ENCODE measurements around the gene MCEE. TPM values are rescaled to one million over a fixed set of nuclear protein-coding genes. Genes with fewer than 3 reads are reported as not detected.

MCEE gene
- total RNA-seq, 1 donor from 2014 or later = 12.2 TPM

DNA sequence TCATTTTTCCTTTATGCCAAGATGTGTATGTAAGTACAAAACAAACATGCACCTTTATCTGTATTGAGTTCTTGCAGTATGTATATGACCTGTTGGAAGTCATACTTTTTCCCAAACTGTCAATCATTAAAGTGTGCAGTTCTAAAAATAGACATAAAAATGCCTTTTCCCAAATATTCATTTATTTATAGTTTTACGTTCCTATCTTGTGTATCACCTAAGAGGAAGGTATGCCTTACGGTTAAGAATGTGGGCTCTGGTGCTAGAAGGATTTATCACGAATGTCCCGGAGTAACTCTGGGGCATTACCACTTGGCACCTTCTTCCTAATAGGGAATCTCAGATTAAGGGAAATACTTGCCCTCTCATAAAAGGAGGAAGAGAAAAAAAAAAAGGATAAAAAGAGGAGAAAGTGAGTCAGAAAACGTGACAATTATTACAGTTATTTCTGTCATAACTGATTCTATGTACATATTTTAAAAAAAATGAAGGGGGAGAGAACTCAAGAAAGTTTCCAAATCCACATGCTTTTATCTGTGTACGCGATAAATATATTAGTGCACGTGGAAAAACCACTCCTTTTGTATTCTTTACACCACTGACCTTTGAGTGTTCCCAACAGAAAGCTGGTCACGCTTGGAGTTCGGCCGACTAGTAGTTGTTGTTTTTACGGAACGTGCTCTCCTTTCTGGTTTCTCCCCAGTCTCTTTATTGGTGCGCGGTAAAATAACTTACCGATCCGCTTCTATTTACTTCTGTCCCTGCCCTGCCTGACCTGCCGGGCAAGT, 721 bp downstream of the MCEE start:
- ChIA-PET POLR2A (interaction anchor here (0.9 to 4.9 kb wide), 6 partner anchors 54 to 203 kb away, joined by 3 to 170 read pairs (median 10); partner anchors contain the start of genes NAGK, PAIP2B and ZNF638), CTCF (interaction anchor here (1.1 to 3.9 kb wide), 4 partner anchors 28 to 162 kb away, joined by 3 to 26 read pairs (median 6); partner anchors contain the start of gene NAGK)
- H3K9me3 Mint-ChIP-seq = no peaks in the 10 kb centered on the region
- DNase-seq = no peak
- TF ChIP-seq, protein P1, sequence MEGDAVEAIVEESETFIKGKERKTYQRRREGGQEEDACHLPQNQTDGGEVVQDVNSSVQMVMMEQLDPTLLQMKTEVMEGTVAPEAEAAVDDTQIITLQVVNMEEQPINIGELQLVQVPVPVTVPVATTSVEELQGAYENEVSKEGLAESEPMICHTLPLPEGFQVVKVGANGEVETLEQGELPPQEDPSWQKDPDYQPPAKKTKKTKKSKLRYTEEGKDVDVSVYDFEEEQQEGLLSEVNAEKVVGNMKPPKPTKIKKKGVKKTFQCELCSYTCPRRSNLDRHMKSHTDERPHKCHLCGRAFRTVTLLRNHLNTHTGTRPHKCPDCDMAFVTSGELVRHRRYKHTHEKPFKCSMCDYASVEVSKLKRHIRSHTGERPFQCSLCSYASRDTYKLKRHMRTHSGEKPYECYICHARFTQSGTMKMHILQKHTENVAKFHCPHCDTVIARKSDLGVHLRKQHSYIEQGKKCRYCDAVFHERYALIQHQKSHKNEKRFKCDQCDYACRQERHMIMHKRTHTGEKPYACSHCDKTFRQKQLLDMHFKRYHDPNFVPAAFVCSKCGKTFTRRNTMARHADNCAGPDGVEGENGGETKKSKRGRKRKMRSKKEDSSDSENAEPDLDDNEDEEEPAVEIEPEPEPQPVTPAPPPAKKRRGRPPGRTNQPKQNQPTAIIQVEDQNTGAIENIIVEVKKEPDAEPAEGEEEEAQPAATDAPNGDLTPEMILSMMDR (IDR thresholded peaks at IDR 0.05) = no peak
- H3K36me3 Mint-ChIP-seq (ENCODE audit: low read depth) = peaks cover 11% of the 10 kb centered on the region
- ATAC-seq (ENCODE audit: low read depth) = no peak
- intact Hi-C loops (cut with micrococcal nuclease) = no loop called here
- no peaks in the 10 kb centered on the region for H3K27me3 Mint-ChIP-seq
- no peak overlapping the region for H3K27ac Mint-ChIP-seq
- H3K4me3 Mint-ChIP-seq = no peak overlapping the region
- peaks cover 17% of the 10 kb centered on the region for H3K4me1 Mint-ChIP-seq

DNA sequence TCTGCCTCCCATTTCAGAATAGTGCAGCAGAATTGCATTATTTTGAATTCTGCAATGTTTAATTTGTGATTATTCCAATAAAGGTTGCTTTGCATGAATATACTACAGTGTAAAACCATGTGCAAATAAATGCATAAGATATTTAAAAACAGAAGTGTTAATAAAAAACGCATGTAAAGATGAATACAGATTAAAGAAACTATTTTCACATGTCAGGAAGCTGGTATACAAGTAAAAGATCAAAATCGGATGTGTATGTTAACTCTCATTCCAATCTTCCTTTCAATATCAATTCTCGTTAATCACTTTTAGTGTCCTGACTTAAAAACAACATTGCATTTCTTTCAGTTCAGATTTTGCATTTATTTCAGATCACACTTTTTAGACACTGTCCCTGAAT, 3.1 kb downstream of the MCEE start:
- ATAC-seq (ENCODE audit: low read depth) = no peak
- POLR2A ChIA-PET = interaction anchor here (1.4 kb wide), 1 partner anchor 58 kb away, joined by 5 read pairs; the partner anchor contains the start of gene NAGK
- Mint-ChIP-seq H3K4me3 (no peak overlapping the region), H3K36me3 (ENCODE audit: low read depth) (peaks cover 14% of the 10 kb centered on the region), H3K9me3 (no peaks in the 10 kb centered on the region), H3K27me3 (no peaks in the 10 kb centered on the region), H3K27ac (no peak overlapping the region), H3K4me1 (peaks cover 17% of the 10 kb centered on the region)
- CTCF ChIA-PET = no interaction called here
- intact Hi-C loops (cut with micrococcal nuclease) = no loop called here
- DNase-seq = no peak
- TF ChIP-seq, protein P1 (IDR thresholded peaks at IDR 0.05) = no peak

DNA sequence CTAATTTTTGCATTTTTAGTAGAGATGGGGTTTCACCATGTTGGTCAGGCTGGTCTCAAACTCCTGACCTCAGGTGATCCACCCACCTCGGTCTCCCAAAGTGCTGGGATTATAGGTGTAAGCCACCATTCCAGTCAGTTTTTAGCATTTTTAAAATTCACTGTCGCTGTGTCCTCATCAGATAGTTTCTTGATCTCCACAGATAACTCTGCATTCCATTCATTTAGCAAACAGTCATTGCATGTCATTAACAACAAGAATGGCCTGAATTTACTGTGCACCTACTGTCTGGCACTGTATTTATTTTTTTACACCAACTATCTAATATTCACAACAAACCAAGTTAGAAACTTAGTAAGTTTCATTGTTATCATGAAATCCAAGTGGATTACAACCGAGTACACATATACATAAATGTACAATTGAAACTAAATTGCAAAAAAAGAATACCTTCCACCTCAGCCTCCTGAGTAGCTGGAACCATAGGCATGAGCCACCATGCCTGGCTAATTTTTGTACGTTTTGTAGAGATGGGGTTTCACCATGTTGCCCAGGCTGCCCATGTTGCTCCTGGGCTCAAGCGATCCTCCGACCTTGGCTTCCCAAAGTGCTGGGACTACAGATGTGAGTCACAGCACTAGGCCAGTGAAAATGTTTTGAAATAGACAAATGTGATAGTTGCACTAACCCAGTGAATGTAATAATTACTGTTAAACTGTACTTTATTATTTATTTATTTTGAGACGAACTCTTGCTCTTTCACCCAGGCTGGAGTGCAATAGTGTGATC, 4.3 kb downstream of the MCEE start:
- H3K9me3 Mint-ChIP-seq = no peaks in the 10 kb centered on the region
- ATAC-seq (ENCODE audit: low read depth) (no peak), DNase-seq (no peak)
- intact Hi-C loops (cut with micrococcal nuclease) = no loop called here
- TF ChIP-seq, protein P1 (IDR thresholded peaks at IDR 0.05) = no peak
- H3K27ac Mint-ChIP-seq = no peak overlapping the region
- ChIA-PET POLR2A (no interaction called here), CTCF (no interaction called here)
- H3K4me1 Mint-ChIP-seq = peaks cover 17% of the 10 kb centered on the region
- no peak overlapping the region for H3K4me3 Mint-ChIP-seq
- H3K36me3 Mint-ChIP-seq (ENCODE audit: low read depth) = peaks cover 14% of the 10 kb centered on the region
- no peaks in the 10 kb centered on the region for H3K27me3 Mint-ChIP-seq

DNA sequence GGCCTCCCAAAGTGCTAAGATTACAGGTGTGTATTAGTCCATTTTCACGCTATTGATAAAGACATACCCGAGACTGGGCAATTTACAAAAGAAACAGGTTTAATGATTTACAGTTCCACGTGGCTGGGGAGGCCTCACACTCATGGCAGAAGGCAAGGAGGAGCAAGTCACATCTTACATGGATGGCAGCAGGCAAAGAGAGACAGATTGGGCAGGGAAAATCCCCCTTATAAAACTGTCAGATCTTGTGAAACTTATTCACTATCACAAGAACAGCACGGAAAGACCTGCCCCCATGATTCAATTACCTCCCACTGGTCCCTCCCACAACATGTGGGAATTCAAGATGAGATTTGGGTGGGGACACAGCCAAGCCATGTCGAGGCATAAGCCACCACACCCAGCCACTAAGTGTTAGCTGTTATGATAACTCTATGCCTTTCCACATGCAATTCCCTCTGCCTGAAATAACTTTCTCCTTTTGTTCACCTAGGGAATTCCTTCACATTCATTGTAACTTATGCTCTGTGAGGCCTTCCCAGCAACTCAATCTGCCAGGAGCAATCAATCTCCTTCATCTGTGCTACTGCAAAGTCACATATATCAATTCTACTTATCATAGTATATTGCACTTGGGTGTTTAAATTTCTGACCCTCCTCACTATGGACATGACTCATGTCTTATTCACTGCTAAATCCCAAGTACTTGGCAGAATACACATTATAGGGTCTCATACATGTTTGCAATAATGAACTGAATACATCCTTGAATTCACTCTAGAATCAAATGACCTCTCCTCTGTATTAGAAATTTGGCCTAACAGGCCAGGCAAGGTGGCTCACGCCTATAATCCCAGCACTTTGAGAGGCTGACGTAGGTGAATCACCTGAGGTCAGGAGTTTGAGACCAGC, 7.4 kb downstream of the MCEE start:
- no peak for ATAC-seq (ENCODE audit: low read depth)
- Mint-ChIP-seq H3K27ac (no peak overlapping the region), H3K9me3 (no peaks in the 10 kb centered on the region), H3K27me3 (no peaks in the 10 kb centered on the region), H3K4me1 (no peaks in the 10 kb centered on the region), H3K4me3 (no peak overlapping the region), H3K36me3 (ENCODE audit: low read depth) (peaks cover 31% of the 10 kb centered on the region)
- CTCF ChIA-PET = no interaction called here
- DNase-seq = no peak
- POLR2A ChIA-PET = no interaction called here
- TF ChIP-seq, protein P1 (IDR thresholded peaks at IDR 0.05) = no peak
- intact Hi-C loops (cut with micrococcal nuclease) = no loop called here
